H1 (cell line): Measurements from ENCODE around the gene CSTF3. TPM values are rescaled to one million over a fixed set of nuclear protein-coding genes. Genes with fewer than 3 reads are reported as not detected.

Experiments used
- CTCF ChIA-PET: fragments of 300-600 bp; sonication (Branson Sonifier 250); formaldehyde crosslinking; loops from one replicate; lab custom pipeline; 2021; ENCODE audit not compliant: partially characterized antibody; lab: Charles Lee
- POLR2A ChIA-PET: fragments of 300-600 bp; sonication (Branson Sonifier 250); formaldehyde crosslinking; loops from one replicate; lab custom pipeline; 2021; ENCODE audit warnings: inconsistent platforms; ENCODE audit not compliant: partially characterized antibody; lab: Charles Lee
- DNase-seq, 2 experiments: peaks; one replicate each; pipeline versions ENCODE4 v3.0.0 to v3.0.0-alpha.2; 2010 to 2022; ENCODE audit warnings: low spot score in 2 of 2, low read depth in 1 of 2, mixed read lengths in 1 of 2
- FAIRE-seq: peaks from 2 replicates; lab custom pipeline; 2011; peaks lifted over from hg19 to GRCh38; lab: Jason Lieb, UNC
- H2AFZ ChIP-seq: 2 replicates; pipeline ENCODE4 v1.8.1; 2012; ENCODE audit warnings: low read length, inconsistent platforms
- H2AK5ac ChIP-seq: 2 replicates; pipeline ENCODE4 v1.6.1; 2013; ENCODE audit warnings: low read depth, low read length
- H2BK120ac ChIP-seq: replicated peaks from 2 replicates; pipeline ENCODE3; 2013; ENCODE audit warnings: low read depth, low read length, inconsistent platforms
- H2BK12ac ChIP-seq: 2 replicates; pipeline ENCODE4 v1.6.1; 2013; ENCODE audit warnings: low read depth, low read length
- H2BK15ac ChIP-seq: 2 replicates; pipeline ENCODE4 v1.6.1; 2013; ENCODE audit warnings: low read length
- H2BK20ac ChIP-seq: 2 replicates; pipeline ENCODE4 v1.6.1; 2013; ENCODE audit warnings: low read length
- H2BK5ac ChIP-seq: 2 replicates; pipeline ENCODE4 v1.6.1; 2013; ENCODE audit warnings: low read depth, low read length
- H3K14ac ChIP-seq: 2 replicates; pipeline ENCODE4 v1.6.1; 2013; ENCODE audit warnings: inconsistent platforms; ENCODE audit not compliant: insufficient read length
- H3K18ac ChIP-seq: 2 replicates; pipeline ENCODE4 v1.6.1; 2013; ENCODE audit warnings: low read length; ENCODE audit errors: extremely low read depth
- H3K23ac ChIP-seq: 2 replicates; pipeline ENCODE4 v1.6.1; 2013; ENCODE audit warnings: inconsistent platforms; ENCODE audit not compliant: insufficient read length
- H3K23me2 ChIP-seq: 2 replicates; pipeline ENCODE4 v1.6.1; 2013; ENCODE audit warnings: low read depth, low read length
- H3K27ac ChIP-seq: 2 replicates; pipeline ENCODE4 v1.6.1; 2011; ENCODE audit warnings: low read depth, low read length, inconsistent platforms
- H3K27me3 ChIP-seq, 4 experiments: replicated peaks in 1 of 4; 1 replicate in 1 of 4; 2 replicates in 3 of 4; pipeline versions ENCODE4 v1.6.1 to v1.8.1; 2011 to 2013; ENCODE audit warnings: low read length in 3 of 4, mild to moderate bottlenecking in 3 of 4, inconsistent platforms in 2 of 4, mixed read lengths in 2 of 4, moderate library complexity in 1 of 4; ENCODE audit not compliant: control insufficient read depth in 3 of 4, insufficient read depth in 3 of 4; ENCODE audit errors: extremely low read depth in 1 of 4
- H3K36me3 ChIP-seq, 4 experiments: 2 replicates each; pipeline versions ENCODE4 v1.6.1 to v1.8.1; 2011 to 2013; ENCODE audit warnings: mild to moderate bottlenecking in 4 of 4, low read length in 3 of 4, moderate library complexity in 2 of 4, control low read depth in 1 of 4, inconsistent platforms in 1 of 4; ENCODE audit not compliant: insufficient read depth in 4 of 4, control insufficient read depth in 2 of 4
- H3K4ac ChIP-seq: replicated peaks from 2 replicates; pipeline ENCODE3; 2013; ENCODE audit warnings: low read length, low read depth, mixed read lengths, inconsistent platforms; ENCODE audit not compliant: insufficient read length
- H3K4me1 ChIP-seq, 4 experiments: replicated peaks in 1 of 4; 1 replicate in 1 of 4; 2 replicates in 3 of 4; pipeline versions ENCODE4 v1.6.1 to v1.8.1; 2011 to 2013; ENCODE audit warnings: low read length in 3 of 4, inconsistent platforms in 2 of 4, mixed read lengths in 1 of 4; ENCODE audit not compliant: insufficient read depth in 4 of 4, control insufficient read depth in 3 of 4
- H3K4me2 ChIP-seq, 2 experiments: 2 replicates each; pipeline versions ENCODE4 v1.6.1 to v1.8.1; 2011 to 2013; ENCODE audit warnings: low read depth in 2 of 2, low read length in 2 of 2, control low read depth in 1 of 2, inconsistent platforms in 1 of 2, mild to moderate bottlenecking in 1 of 2; ENCODE audit not compliant: insufficient read depth in 1 of 2
- H3K4me3 ChIP-seq, 4 experiments: fragments of 200-600, 300-600 bp in 1 of 4; sonication (generic), shearing (Covaris generic), sonication (Bioruptor Twin) in 1 of 4; 2 replicates each; pipeline versions ENCODE4 v1.5.1 to v1.8.1; 2011 to 2016; ENCODE audit warnings: low read length in 4 of 4, low read depth in 3 of 4, control low read depth in 2 of 4, inconsistent platforms in 2 of 4, mild to moderate bottlenecking in 2 of 4, mixed read lengths in 1 of 4, moderate library complexity in 1 of 4; ENCODE audit not compliant: insufficient read depth in 2 of 4; ENCODE audit errors: extremely low read depth in 1 of 4
- H3K56ac ChIP-seq: replicated peaks from 2 replicates; pipeline ENCODE3; 2013; ENCODE audit warnings: low read depth, mild to moderate bottlenecking, mixed read lengths, low read length, inconsistent platforms; ENCODE audit not compliant: insufficient read length
- H3K79me1 ChIP-seq: 2 replicates; pipeline ENCODE4 v1.6.1; 2013; ENCODE audit warnings: low read depth, low read length, control low read depth
- H3K79me2 ChIP-seq, 2 experiments: 2 replicates each; pipeline versions ENCODE4 v1.6.1 to v1.8.1; 2012 to 2013; ENCODE audit warnings: low read length in 2 of 2, mild to moderate bottlenecking in 2 of 2, inconsistent platforms in 1 of 2; ENCODE audit not compliant: insufficient read depth in 2 of 2, control insufficient read depth in 1 of 2
- H3K9ac ChIP-seq, 4 experiments: replicated peaks in 1 of 4; 1 replicate in 1 of 4; 2 replicates in 3 of 4; pipeline versions ENCODE4 v1.6.1 to v1.8.1; 2011 to 2013; ENCODE audit warnings: low read depth in 3 of 4, low read length in 3 of 4, control low read depth in 2 of 4, mild to moderate bottlenecking in 2 of 4, moderate library complexity in 2 of 4, inconsistent platforms in 1 of 4; ENCODE audit errors: extremely low read depth in 1 of 4
- H3K9me3 ChIP-seq, 2 experiments: 2 replicates each; pipeline versions ENCODE4 v1.6.1 to v1.8.1; 2012 to 2013; ENCODE audit warnings: mild to moderate bottlenecking in 2 of 2, moderate library complexity in 2 of 2, control low read depth in 1 of 2, inconsistent platforms in 1 of 2, low read depth in 1 of 2, low read length in 1 of 2, mixed read lengths in 1 of 2; ENCODE audit not compliant: insufficient read depth in 2 of 2
- H4K20me1 ChIP-seq, 2 experiments: replicated peaks in 1 of 2; 2 replicates each; pipeline versions ENCODE3 to v1.8.1; 2011 to 2013; ENCODE audit warnings: inconsistent platforms in 2 of 2, low read length in 2 of 2, mild to moderate bottlenecking in 1 of 2; ENCODE audit not compliant: insufficient read depth in 2 of 2, control insufficient read depth in 1 of 2
- H4K5ac ChIP-seq: 2 replicates; pipeline ENCODE4 v1.6.1; 2013; ENCODE audit warnings: low read length, low read depth, mixed read lengths, inconsistent platforms; ENCODE audit not compliant: insufficient read length
- H4K8ac ChIP-seq: 2 replicates; pipeline ENCODE4 v1.8.0; 2013; ENCODE audit warnings: mild to moderate bottlenecking, moderate library complexity, low read length, inconsistent platforms; ENCODE audit not compliant: insufficient read depth; ENCODE audit errors: extremely low read depth
- H4K91ac ChIP-seq: replicated peaks from 2 replicates; pipeline ENCODE3; 2013; ENCODE audit warnings: low read length, mixed read lengths, inconsistent platforms; ENCODE audit not compliant: insufficient read length
- CEBPB ChIP-seq: IDR thresholded peaks from 2 replicates; pipeline ENCODE4 v1.6.1; 2012; ENCODE audit warnings: low read depth, low read length
- CHD1 ChIP-seq: IDR thresholded peaks from 2 replicates; pipeline ENCODE4 v1.6.1; 2012; ENCODE audit warnings: low read depth, low read length, improper control_type of control experiment
- KDM5A ChIP-seq: fragments of 200-600 bp; IDR thresholded peaks from 2 replicates; pipeline ENCODE4 v1.7.1; 2012; ENCODE audit warnings: mild to moderate bottlenecking, low read length, inconsistent platforms, mixed read lengths
- MAX ChIP-seq: IDR thresholded peaks from 2 replicates; pipeline ENCODE4 v1.6.1; 2012; ENCODE audit warnings: inconsistent platforms
- WGBS, 2 experiments: shearing (Covaris generic) in 1 of 2; methylation state at CpG; one replicate each; pipeline versions ENCODE4 v1.1.6 to v1.1.7; 2013 to 2015; ENCODE audit warnings: low lambda C conversion rate in 2 of 2, mixed read lengths in 2 of 2, inconsistent platforms in 1 of 2, low coverage in 1 of 2, missing lambda C conversion rate in 1 of 2; ENCODE audit not compliant: insufficient replicate concordance in 2 of 2, insufficient coverage in 1 of 2, insufficient read length in 1 of 2; ENCODE audit errors: extremely low coverage in 1 of 2, missing lambda C conversion rate in 1 of 2; 5-methylcytosine and 5-hydroxymethylcytosine counted together
- polyA plus RNA-seq, 7 experiments: library from polyadenylated mRNA; depleted of rRNA in 3 of 7; stranded (reverse) in 5 of 7; unstranded in 2 of 7; fragments of >200 nt in 5 of 7; fragments of 200-250 nt in 2 of 7; gene quantifications; 1 replicate in 5 of 7; 2 replicates in 1 of 7; 4 replicates in 1 of 7; pipeline versions ENCODE4 v1.2.1 to v1.2.3, GENCODE V29; 2011 to 2013; ENCODE audit warnings: missing spikeins in 2 of 7, mixed read lengths in 2 of 7
- total RNA-seq: library from RNA; stranded (reverse); fragmentation: NEBNext Ultra II Directional; extraction: Animal tissue kit (Norgen Biotek cat#: 25700); gene quantifications from 2 replicates; pipeline ENCODE4 v1.2.1, GENCODE V29; 2021

CSTF3 gene
- total and polyA plus RNA-seq, 2 of the 8 experiments (the other 6 are each of a cell fraction or from before 2014, with no cell fraction given), result 22.3 to 54.7 TPM

GRCh38 chr11:33083918-33084317 lies 77.4 kb downstream of the CSTF3 start:
- Histone ChIP-seq H2AK5ac (no peak overlapping the region), H4K91ac (no peak overlapping the region), H3K27me3 (no peaks in the 10 kb centered on the region), H2AFZ (no peak overlapping the region), H3K18ac (no peak overlapping the region), H3K23me2 (no peaks in the 10 kb centered on the region), H3K56ac (no peak overlapping the region), H2BK12ac (no peak overlapping the region), H3K14ac (no peak overlapping the region), H4K20me1 (no peaks in the 10 kb centered on the region), H3K27ac (no peak overlapping the region), H3K9ac (no peak overlapping the region), H3K4me2 (no peak overlapping the region), H3K79me1 (no peaks in the 10 kb centered on the region), H2BK5ac (no peak overlapping the region), H3K4me3 (no peak overlapping the region), H2BK15ac (no peak overlapping the region), H3K23ac (no peak overlapping the region), H3K36me3 (peaks cover 5 to 23% (median 14%) of the 10 kb centered on the region in 4 experiments; a peak in 4 of 8 replicates), H2BK120ac (no peak overlapping the region), H3K9me3 (no peaks in the 10 kb centered on the region), H3K79me2 (no peaks in the 10 kb centered on the region), H2BK20ac (no peak overlapping the region), H3K4me1 (no peaks in the 10 kb centered on the region), H4K8ac (no peak overlapping the region), H3K4ac (no peak overlapping the region), H4K5ac (no peak overlapping the region)
- DNase-seq (no peak), FAIRE-seq (no peak)
- POLR2A ChIA-PET, result no interaction called here
- TF ChIP-seq KDM5A (no peak), MAX (no peak), CHD1 (no peak), CEBPB (no peak)
- CTCF ChIA-PET, result interaction anchor here (0.6 kb wide), 1 partner anchor 29 kb away, joined by 3 read pairs; no protein-coding TSS in a partner anchor
- 100% methylated on average over 1 of the region's 1 CpG; no CpG with 5 or more reads in 1 of the 2 experiments for WGBS, 2 experiments
